GM23338 (cell line): Measurements from ENCODE around the gene GNAZ. TPM values are rescaled to one million over a fixed set of nuclear protein-coding genes. Genes with fewer than 3 reads are reported as not detected.

Source experiments
- ATAC-seq: fragments of 200-7000 bp; cut with Tn5 transposase; 3 replicates; pipeline ENCODE4 v1.9.1; 2020
- DNase-seq: peaks from one replicate; pipeline ENCODE4 v3.0.0-alpha.2; 2015; ENCODE audit warnings: low spot score
- H2AFZ ChIP-seq: fragments of 200-600 bp; sonication (generic); 2 replicates; pipeline ENCODE4 v1.8.0; 2016; ENCODE audit warnings: antibody characterized with exemption, mild to moderate bottlenecking, moderate library complexity
- H3F3A ChIP-seq: fragments of 200-600 bp; sonication (generic); replicated peaks from 2 replicates; pipeline ENCODE4 v1.8.0; 2017; ENCODE audit warnings: antibody characterized with exemption, mixed run types, low read depth
- H3K27ac ChIP-seq: fragments of 200-600 bp; sonication (generic); 2 replicates; pipeline ENCODE4 v1.6.1; 2016; ENCODE audit warnings: low read depth
- H3K27me3 ChIP-seq: fragments of 200-600 bp; sonication (generic); 2 replicates; pipeline ENCODE4 v1.8.0; 2016; ENCODE audit warnings: mild to moderate bottlenecking, mixed run types, moderate library complexity; ENCODE audit not compliant: insufficient read depth
- H3K36me3 ChIP-seq: fragments of 200-600 bp; sonication (generic); 2 replicates; pipeline ENCODE4 v1.8.0; 2016; ENCODE audit warnings: mild to moderate bottlenecking; ENCODE audit not compliant: insufficient read depth
- H3K4me1 ChIP-seq: fragments of 200-600 bp; sonication (generic); 2 replicates; pipeline ENCODE4 v1.8.0; 2016; ENCODE audit warnings: mild to moderate bottlenecking, moderate library complexity; ENCODE audit not compliant: insufficient read depth
- H3K4me2 ChIP-seq: fragments of 200-600 bp; sonication (generic); 2 replicates; pipeline ENCODE4 v1.7.1; 2017; ENCODE audit warnings: mixed run types
- H3K4me3 ChIP-seq: fragments of 200-600 bp; sonication (generic); 2 replicates; pipeline ENCODE4 v1.6.1; 2016; ENCODE audit warnings: mixed run types
- H3K79me2 ChIP-seq: fragments of 200-600 bp; sonication (generic); replicated peaks from 2 replicates; pipeline ENCODE4 v1.8.0; 2017; ENCODE audit warnings: mild to moderate bottlenecking; ENCODE audit not compliant: insufficient read depth
- H3K9me2 ChIP-seq: fragments of 200-600 bp; sonication (generic); 2 replicates; pipeline ENCODE4 v1.8.0; 2017; ENCODE audit not compliant: insufficient read depth
- H4K20me1 ChIP-seq: fragments of 200-600 bp; sonication (generic); replicated peaks from 2 replicates; pipeline ENCODE4 v1.8.0; 2017; ENCODE audit warnings: mild to moderate bottlenecking; ENCODE audit not compliant: insufficient read depth
- H3K27ac Mint-ChIP-seq: 2 replicates; pipeline ENCODE4 v1.8.0; 2020; ENCODE audit warnings: inconsistent platforms, mild to moderate bottlenecking, moderate library complexity, mixed read lengths
- H3K27me3 Mint-ChIP-seq: 3 replicates; pipeline ENCODE4 v1.8.0; 2022; ENCODE audit warnings: low read depth, mild to moderate bottlenecking, moderate library complexity, mixed read lengths, inconsistent platforms; ENCODE audit not compliant: insufficient read depth, poor library complexity
- H3K36me3 Mint-ChIP-seq: 3 replicates; pipeline ENCODE4 v1.8.0; 2021; ENCODE audit warnings: low read depth, mild to moderate bottlenecking, inconsistent platforms, moderate library complexity, mixed read lengths
- H3K4me1 Mint-ChIP-seq: 3 replicates; pipeline ENCODE4 v1.8.0; 2020; ENCODE audit warnings: mild to moderate bottlenecking, inconsistent platforms, mixed read lengths
- H3K4me3 Mint-ChIP-seq: 3 replicates; pipeline ENCODE4 v1.8.0; 2021; ENCODE audit warnings: moderate library complexity, mild to moderate bottlenecking, inconsistent platforms, mixed read lengths
- H3K9me3 Mint-ChIP-seq: 3 replicates; pipeline ENCODE4 v1.8.0; 2020; ENCODE audit warnings: moderate library complexity, mild to moderate bottlenecking, inconsistent platforms, mixed read lengths
- CREB1 ChIP-seq: fragments of 250-450 bp; sonication (Bioruptor Pico); IDR thresholded peaks from 2 replicates; pipeline ENCODE4 v1.5.0; 2020; ENCODE audit warnings: low read depth, mild to moderate bottlenecking, moderate library complexity
- EZH2 ChIP-seq: fragments of 200-600 bp; sonication (generic); IDR thresholded peaks from one replicate; pipeline ENCODE4 v1.8.0; 2017; ENCODE audit warnings: antibody characterized with exemption, mild to moderate bottlenecking, low read depth; ENCODE audit not compliant: unreplicated experiment
- EZH2phosphoT487 ChIP-seq: fragments of 200-600 bp; sonication (generic); IDR thresholded peaks from one replicate; pipeline ENCODE4 v1.8.1; 2018; ENCODE audit warnings: antibody characterized with exemption; ENCODE audit not compliant: unreplicated experiment
- JUNB ChIP-seq: IDR thresholded peaks from one replicate; pipeline ENCODE4 v1.6.1; 2016; ENCODE audit warnings: antibody characterized with exemption; ENCODE audit not compliant: unreplicated experiment
- NANOG ChIP-seq: IDR thresholded peaks from 2 replicates; pipeline ENCODE4 v1.6.1; 2016; ENCODE audit warnings: antibody characterized with exemption, borderline replicate concordance
- POLR2AphosphoS5 ChIP-seq: IDR thresholded peaks from 2 replicates; pipeline ENCODE4 v1.6.1; 2016; ENCODE audit warnings: antibody characterized with exemption, low read depth
- STAT1 ChIP-seq: IDR thresholded peaks from one replicate; pipeline ENCODE4 v1.6.1; 2016; ENCODE audit warnings: antibody characterized with exemption; ENCODE audit not compliant: unreplicated experiment
- ZNF114 ChIP-seq: fragments of 250-450 bp; sonication (Bioruptor Pico); IDR thresholded peaks from 2 replicates; pipeline ENCODE4 v1.5.0; 2020; ENCODE audit warnings: mild to moderate bottlenecking, moderate library complexity
- ZNF331 ChIP-seq: fragments of 250-450 bp; sonication (Bioruptor Pico); IDR thresholded peaks from 2 replicates; pipeline ENCODE4 v1.5.0; 2020; ENCODE audit warnings: low read depth, mild to moderate bottlenecking, moderate library complexity
- ZNF462 ChIP-seq: fragments of 250-450 bp; sonication (Bioruptor Pico); IDR thresholded peaks from 2 replicates; pipeline ENCODE4 v1.5.0; 2020; ENCODE audit warnings: mild to moderate bottlenecking, moderate library complexity
- polyA plus RNA-seq: library from polyadenylated mRNA; unstranded; fragments of >200 nt; fragmentation: Nextera tagmentation; extraction: Ambion mirVana; gene quantifications from 2 replicates; pipeline ENCODE4 v1.2.1, GENCODE V29; 2016
- total RNA-seq: library from RNA; depleted of rRNA; stranded (reverse); fragments of >200 nt; shearing (Covaris generic); gene quantifications from 2 replicates; pipeline ENCODE4 v1.2.3, GENCODE V29; 2014
- TF ChIP-seq, protein P1 (sequence below), 2 experiments: fragments of 200-600 bp in 1 of 2; sonication (generic) in 1 of 2; conservative IDR thresholded peaks; 2 replicates each; pipeline versions ENCODE4 v1.5.1 to v1.6.1; 2016 to 2017; ENCODE audit warnings: antibody characterized with exemption in 2 of 2, low read depth in 2 of 2, mild to moderate bottlenecking in 2 of 2, moderate library complexity in 1 of 2
- TF ChIP-seq, protein P2 (sequence below): IDR thresholded peaks from one replicate; pipeline ENCODE4 v1.6.1; 2018; ENCODE audit warnings: antibody characterized with exemption; ENCODE audit not compliant: unreplicated experiment
- TF ChIP-seq, protein P3 (sequence below): IDR thresholded peaks from 2 replicates; pipeline ENCODE4 v1.6.1; 2016; ENCODE audit warnings: antibody characterized with exemption

The GNAZ gene
- total and polyA plus RNA-seq, 2 experiments from 2014 or later = 2.9 to 11.1 TPM

DNA sequence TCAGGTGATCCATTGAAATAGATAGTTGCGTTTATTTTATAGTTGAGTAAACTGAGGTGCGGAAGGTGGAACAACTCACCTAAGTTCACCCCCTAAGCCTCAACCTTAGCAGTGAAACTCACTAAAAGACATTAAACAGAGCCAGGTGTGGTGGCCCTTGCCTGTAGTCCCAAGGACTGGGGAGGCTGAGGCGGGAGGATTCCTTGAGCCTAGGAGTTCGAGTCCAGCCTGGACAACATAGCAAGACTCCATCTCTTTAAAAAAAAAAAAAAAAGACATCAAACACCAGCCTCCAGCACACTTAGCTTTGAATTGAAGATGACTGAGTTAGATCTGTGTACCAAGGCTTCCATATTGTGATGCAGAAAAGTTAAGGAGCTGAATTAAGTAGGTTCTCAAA, 74.1 kb downstream of the GNAZ start:
- Mint-ChIP-seq H3K4me3 (no peak overlapping the region; the same call in 2 of the 3 replicates), H3K27me3 (peaks cover 23% of the 10 kb centered on the region), H3K27ac (no peak overlapping the region), H3K36me3 (no peaks in the 10 kb centered on the region), H3K4me1 (peaks cover 23% of the 10 kb centered on the region), H3K9me3 (peaks cover 3% of the 10 kb centered on the region; the same call in 1 of the 3 replicates)
- TF ChIP-seq CREB1 (CRISPR knock-in tag) (no peak), EZH2phosphoT487 (no peak), ZNF462 (CRISPR knock-in tag) (no peak), JUNB (no peak), ZNF331 (CRISPR knock-in tag) (no peak), NANOG (no peak), STAT1 (no peak), EZH2 (no peak), POLR2AphosphoS5 (no peak), ZNF114 (CRISPR knock-in tag) (no peak)
- TF ChIP-seq, protein P1, sequence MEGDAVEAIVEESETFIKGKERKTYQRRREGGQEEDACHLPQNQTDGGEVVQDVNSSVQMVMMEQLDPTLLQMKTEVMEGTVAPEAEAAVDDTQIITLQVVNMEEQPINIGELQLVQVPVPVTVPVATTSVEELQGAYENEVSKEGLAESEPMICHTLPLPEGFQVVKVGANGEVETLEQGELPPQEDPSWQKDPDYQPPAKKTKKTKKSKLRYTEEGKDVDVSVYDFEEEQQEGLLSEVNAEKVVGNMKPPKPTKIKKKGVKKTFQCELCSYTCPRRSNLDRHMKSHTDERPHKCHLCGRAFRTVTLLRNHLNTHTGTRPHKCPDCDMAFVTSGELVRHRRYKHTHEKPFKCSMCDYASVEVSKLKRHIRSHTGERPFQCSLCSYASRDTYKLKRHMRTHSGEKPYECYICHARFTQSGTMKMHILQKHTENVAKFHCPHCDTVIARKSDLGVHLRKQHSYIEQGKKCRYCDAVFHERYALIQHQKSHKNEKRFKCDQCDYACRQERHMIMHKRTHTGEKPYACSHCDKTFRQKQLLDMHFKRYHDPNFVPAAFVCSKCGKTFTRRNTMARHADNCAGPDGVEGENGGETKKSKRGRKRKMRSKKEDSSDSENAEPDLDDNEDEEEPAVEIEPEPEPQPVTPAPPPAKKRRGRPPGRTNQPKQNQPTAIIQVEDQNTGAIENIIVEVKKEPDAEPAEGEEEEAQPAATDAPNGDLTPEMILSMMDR (conservative IDR thresholded peaks at IDR 0.05; ENCODE audit: low read depth in 2 of 2) = no peak
- TF ChIP-seq, protein P2, sequence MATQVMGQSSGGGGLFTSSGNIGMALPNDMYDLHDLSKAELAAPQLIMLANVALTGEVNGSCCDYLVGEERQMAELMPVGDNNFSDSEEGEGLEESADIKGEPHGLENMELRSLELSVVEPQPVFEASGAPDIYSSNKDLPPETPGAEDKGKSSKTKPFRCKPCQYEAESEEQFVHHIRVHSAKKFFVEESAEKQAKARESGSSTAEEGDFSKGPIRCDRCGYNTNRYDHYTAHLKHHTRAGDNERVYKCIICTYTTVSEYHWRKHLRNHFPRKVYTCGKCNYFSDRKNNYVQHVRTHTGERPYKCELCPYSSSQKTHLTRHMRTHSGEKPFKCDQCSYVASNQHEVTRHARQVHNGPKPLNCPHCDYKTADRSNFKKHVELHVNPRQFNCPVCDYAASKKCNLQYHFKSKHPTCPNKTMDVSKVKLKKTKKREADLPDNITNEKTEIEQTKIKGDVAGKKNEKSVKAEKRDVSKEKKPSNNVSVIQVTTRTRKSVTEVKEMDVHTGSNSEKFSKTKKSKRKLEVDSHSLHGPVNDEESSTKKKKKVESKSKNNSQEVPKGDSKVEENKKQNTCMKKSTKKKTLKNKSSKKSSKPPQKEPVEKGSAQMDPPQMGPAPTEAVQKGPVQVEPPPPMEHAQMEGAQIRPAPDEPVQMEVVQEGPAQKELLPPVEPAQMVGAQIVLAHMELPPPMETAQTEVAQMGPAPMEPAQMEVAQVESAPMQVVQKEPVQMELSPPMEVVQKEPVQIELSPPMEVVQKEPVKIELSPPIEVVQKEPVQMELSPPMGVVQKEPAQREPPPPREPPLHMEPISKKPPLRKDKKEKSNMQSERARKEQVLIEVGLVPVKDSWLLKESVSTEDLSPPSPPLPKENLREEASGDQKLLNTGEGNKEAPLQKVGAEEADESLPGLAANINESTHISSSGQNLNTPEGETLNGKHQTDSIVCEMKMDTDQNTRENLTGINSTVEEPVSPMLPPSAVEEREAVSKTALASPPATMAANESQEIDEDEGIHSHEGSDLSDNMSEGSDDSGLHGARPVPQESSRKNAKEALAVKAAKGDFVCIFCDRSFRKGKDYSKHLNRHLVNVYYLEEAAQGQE = no peak
- TF ChIP-seq, protein P3, sequence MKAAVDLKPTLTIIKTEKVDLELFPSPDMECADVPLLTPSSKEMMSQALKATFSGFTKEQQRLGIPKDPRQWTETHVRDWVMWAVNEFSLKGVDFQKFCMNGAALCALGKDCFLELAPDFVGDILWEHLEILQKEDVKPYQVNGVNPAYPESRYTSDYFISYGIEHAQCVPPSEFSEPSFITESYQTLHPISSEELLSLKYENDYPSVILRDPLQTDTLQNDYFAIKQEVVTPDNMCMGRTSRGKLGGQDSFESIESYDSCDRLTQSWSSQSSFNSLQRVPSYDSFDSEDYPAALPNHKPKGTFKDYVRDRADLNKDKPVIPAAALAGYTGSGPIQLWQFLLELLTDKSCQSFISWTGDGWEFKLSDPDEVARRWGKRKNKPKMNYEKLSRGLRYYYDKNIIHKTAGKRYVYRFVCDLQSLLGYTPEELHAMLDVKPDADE = no peak
- Histone ChIP-seq H3K4me3 (no peak overlapping the region), H3F3A (no peaks in the 10 kb centered on the region), H3K4me1 (peaks cover 10% of the 10 kb centered on the region), H3K27ac (no peak overlapping the region), H4K20me1 (no peaks in the 10 kb centered on the region), H3K36me3 (no peaks in the 10 kb centered on the region), H3K79me2 (no peaks in the 10 kb centered on the region), H3K4me2 (no peak overlapping the region), H2AFZ (no peak overlapping the region), H3K9me2 (no peaks in the 10 kb centered on the region), H3K27me3 (peaks cover 25% of the 10 kb centered on the region; the same call in 1 of the 2 replicates)
- DNase-seq (no peak), ATAC-seq (no peak)
